H4 (cell line): ENCODE measurements around the gene ETS1. TPM values are rescaled to one million over a fixed set of nuclear protein-coding genes. Genes with fewer than 3 reads are reported as not detected.

Source experiments
- DNase-seq: peaks from one replicate; pipeline ENCODE4 v3.0.0-alpha.2; 2015; ENCODE audit warnings: low spot score
- total RNA-seq: library from RNA; depleted of rRNA; stranded (reverse); fragments of >200 nt; shearing (Covaris generic); gene quantifications from 2 replicates; pipeline ENCODE4 v1.2.3, GENCODE V29; 2014

Gene ETS1
- total RNA-seq, 1 experiment from 2014 or later: 27.7 TPM

- DNase-seq: no peak
Observed at GRCh38 chr11:128504486-128504885, 82.9 kb downstream of the ETS1 start.

GRCh38 chr11:128503245-128503991 is 83.9 kb downstream of the ETS1 start:
- DNase-seq: peak; percentile 87

- peak; percentile 62 for DNase-seq
Observed at GRCh38 chr11:128502726-128503125, 84.6 kb downstream of the ETS1 start.

- DNase-seq: peak; percentile 39
Observed at GRCh38 chr11:128501632-128502549, 85.5 kb downstream of the ETS1 start.

DNA sequence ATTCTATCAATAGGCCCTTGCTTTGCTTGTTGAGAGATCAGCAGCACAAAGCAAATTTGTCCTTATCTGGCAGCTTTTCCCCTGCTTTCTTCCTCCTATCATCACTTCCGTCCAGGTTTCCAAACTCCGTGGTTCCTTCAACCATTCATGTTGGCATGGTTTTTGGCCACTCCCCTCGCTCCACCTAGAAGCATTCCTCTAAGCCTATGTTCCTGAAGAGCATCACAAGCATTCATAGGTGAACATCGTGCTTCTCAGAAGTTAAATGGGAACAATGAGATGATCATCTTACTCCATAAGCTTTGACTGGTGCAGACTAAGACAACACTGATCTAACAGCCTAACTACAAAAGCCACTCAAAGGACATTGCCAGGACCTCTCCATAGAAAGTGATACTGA is 86.3 kb downstream of the ETS1 start:
- no peak for DNase-seq

DNA sequence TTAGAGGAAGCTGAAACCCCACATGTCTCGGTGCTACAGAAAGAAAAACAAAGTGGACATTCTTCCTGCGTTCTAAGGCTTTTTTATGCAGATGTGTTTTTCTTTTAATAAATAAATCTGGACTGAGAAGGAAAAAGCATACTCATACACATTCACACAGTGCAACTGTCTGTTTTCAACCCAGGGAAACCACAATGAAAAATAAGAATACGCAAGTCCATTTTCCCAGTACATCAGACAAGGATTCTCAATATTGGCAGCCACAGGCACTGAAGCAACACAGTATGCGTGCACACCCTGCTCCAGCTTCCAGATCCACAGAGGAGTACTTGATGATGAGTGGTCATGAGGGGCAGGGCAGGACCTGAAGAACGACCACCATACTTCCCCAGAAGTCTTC is 86.9 kb downstream of the ETS1 start:
- DNase-seq: no peak

DNA sequence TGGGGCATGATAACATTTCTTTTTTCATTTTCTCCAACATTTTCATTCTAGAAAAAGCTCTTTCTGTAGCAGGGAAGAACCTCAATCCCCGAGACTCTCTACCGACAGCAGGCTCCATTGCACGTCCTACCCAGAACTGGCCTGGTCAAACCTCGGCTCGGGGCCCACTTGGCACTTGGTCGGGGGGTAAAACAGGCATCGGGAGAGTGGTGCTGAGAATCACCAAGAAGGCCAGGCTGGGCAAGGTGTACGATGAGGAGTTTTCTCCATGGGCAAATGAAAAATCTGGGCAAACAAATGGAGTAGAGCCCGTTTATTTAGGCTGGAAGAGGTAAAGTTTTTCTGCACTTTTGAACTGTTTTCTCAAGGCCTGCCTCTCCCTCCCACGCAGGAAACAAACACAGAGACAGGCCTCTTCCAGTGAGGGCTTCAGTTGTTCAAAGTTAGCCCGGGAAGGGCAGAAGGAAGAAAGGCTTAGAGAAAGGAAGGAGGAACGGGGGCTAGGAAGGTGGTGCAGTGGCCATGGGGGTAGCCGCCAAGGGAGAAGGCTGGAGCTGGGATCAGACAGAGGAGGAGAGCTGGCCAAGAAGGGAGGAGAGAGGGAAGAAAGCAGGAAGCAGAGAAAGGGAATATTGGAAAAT is 87.6 kb downstream of the ETS1 start:
- no peak for DNase-seq

DNA sequence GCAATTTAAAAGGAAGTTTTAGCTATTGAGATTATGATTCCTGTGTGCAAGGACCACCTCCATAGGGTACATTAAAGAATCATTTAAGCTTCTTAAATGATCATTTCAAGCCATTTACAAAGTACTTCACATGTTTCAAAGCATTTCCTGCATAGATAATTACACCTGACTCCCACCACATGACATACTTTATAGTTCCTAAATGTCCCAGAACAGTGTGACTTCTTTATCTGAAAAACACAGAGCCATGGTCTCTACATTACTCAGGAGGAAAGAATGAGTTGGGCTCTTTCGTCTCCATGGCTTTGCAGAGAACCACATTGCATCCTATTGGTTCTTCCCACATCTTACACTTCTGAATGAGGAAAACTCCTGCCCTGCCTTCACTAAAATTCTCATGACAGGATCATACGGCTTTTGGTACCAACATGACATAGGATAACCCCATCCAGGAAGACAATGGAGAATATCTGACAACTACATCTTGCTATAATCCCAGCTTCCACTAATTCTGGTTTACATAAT is 88.6 kb downstream of the ETS1 start:
- no peak for DNase-seq

DNA sequence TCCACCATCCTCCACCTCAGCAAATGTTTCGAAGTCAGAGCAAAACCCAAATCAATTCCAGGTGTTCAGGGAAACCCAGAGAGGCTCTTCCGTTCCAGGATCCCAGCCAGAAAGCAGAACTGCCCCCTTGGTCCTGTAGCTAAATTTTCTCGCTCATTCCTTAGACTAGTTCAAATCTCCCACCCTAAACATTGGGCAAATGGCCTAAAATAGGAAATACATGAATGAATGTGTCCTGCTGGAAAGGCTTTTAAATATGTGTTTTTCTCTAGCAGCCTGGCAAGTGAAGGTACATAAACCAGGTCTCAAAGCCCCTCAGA is 89.6 kb downstream of the ETS1 start:
- no peak for DNase-seq

DNA sequence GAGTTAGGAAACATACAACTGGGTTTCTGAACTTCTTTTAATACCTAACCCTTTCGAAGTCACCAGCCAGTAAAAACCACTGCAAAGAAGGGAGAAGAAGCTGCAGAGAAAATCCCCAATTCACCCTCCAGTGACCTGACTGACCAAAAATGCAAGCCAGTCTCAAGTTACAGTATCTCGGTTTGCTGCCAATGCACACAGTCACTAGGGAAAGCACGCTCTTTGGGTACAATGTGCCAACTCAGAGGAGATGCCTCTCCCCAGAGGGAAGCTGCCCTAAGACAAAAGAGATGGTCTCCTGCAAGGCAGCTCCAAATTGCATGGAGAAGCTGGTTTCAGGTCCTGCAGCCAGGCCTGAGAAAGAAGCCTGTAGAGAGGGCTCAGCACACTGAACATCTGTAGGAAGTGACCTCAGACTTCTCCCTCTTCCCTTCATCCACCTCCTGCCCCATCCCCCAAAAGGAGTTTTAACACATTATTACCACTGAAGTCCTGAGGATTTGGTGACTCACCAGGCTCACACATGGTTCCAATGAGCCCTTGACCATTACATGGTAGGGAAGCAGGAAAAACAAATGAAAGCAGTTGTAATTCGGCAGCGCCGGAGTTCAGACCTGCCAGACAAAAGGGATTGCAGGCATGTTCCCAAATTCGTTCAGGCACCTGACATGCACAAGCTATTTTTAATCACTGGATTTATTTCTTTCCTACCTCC is 90.1 kb downstream of the ETS1 start:
- DNase-seq: peak; percentile 97

DNA sequence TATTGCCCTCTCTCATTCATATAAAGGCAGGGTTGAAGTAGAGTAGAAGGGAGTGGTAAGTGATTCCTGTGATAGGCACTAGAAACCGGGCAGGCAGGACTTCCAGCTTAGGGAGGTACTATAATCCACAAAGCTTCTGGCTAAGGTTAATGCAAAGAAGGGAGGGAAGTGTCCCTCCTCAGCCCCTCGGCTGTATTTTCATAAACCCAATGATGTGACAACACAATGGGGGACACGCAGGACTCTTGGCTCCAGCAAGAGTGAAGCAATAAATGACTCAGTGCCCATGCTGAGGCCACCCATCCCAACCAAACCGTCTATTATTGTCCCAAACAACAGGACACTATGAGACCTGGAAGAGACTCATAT is 90.7 kb downstream of the ETS1 start:
- peak; percentile 61 for DNase-seq

DNA sequence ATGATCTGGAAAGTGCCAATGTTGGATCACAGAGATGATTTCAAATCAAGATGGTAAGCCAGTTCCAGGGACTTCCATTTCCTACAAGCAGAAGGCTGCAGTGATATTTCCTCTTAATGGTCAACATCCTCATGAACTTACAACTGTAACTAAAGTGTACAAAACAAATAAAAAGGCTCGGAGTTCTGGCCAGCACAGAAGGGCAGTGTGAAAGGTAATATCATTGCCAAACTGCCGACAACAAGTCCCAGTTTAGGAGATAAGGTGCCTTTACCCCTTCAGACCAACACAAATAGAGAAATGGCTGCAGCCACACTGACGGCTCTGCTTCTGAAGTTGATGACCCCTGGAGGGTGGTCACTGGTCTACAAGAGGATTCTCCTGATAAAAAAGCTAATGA is 91.1 kb downstream of the ETS1 start:
- no peak for DNase-seq

GRCh38 chr11:128494418-128495332 is 92.7 kb downstream of the ETS1 start:
- DNase-seq: no peak

GRCh38 chr11:128493570-128493965 is 93.8 kb downstream of the ETS1 start:
- DNase-seq: no peak

DNA sequence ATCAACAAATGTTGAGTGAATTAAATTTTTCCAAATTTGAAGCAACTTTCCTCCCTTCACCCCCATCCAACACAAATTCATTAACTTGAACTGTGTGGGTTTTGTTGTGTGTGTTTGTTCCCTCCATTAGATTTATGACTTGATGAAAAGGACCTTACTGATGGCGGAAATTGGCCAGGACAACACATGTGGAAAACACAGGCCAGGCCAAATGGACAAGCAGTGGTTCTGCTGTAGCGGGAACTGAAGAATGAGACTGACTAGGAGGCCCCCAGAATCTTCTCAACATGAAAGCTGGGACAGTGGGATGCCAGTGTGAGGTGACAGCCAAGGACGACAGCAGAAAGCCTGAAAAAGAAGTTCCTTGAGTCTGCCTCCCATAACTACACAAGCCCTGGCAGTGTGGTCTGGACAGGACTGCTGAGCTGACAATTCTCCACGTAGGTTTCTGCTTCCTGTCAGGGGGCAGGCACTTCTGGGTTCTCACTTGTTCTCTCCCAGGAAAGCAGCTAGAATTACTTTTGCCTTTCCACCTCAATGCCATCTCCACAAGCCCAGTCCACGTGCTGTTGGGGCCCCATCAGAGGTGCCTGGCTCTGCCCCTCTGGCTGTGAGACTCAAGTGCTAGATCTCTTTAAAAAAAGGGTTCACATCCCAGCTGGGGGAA is 94.3 kb downstream of the ETS1 start:
- DNase-seq: no peak

DNA sequence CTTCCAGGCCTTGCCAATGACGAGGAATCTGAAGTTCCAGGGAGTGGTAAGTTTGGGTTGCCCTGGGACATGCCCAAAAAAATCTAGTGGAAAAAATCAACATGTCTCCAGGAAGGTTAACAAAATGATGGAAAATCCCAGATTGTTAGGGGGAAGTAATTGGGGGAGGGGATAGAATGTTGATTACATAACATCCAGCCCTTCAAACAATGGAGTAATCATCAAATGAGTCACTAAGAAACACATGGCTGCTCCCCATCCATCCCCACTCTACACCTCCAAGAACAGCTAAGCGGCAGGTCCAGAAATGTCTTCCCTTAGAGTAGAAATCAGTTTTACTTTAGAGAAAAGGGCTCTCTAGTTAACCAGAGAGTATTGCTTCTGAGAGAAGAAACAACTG is 94.9 kb downstream of the ETS1 start:
- no peak for DNase-seq

- no peak for DNase-seq
Observed at GRCh38 chr11:128491195-128491936, 96.0 kb downstream of the ETS1 start.

- no peak for DNase-seq
Observed at GRCh38 chr11:128490092-128490491, 97.3 kb downstream of the ETS1 start.

DNA sequence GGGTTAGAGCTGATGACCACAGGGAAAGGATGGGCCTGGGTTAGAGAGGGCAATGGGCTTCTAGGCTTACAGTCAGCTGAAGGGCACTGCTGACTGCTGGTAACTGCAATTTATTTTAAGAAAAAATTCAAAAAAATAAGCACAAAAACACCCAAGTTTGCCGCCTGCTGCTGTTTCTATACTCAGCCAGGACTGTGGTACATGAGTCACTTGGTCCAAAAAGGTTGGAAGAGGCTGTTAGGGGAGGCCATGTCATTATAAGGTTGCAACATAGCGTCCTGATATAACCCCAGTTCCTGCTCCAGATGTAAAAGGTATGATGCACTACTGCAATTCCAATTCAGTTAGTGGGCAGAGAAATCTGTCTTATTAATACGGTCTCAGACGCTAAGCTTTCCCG is 98.9 kb downstream of the ETS1 start:
- peak; percentile 91 for DNase-seq
